Measurements from ENCODE around the gene TNFSF10. TPM values are rescaled to one million over a fixed set of nuclear protein-coding genes. Genes with fewer than 3 reads are reported as not detected.

TNFSF10 gene
- total RNA-seq, 2 donors from 2014 or later, result 57.2 to 118 TPM

DNA sequence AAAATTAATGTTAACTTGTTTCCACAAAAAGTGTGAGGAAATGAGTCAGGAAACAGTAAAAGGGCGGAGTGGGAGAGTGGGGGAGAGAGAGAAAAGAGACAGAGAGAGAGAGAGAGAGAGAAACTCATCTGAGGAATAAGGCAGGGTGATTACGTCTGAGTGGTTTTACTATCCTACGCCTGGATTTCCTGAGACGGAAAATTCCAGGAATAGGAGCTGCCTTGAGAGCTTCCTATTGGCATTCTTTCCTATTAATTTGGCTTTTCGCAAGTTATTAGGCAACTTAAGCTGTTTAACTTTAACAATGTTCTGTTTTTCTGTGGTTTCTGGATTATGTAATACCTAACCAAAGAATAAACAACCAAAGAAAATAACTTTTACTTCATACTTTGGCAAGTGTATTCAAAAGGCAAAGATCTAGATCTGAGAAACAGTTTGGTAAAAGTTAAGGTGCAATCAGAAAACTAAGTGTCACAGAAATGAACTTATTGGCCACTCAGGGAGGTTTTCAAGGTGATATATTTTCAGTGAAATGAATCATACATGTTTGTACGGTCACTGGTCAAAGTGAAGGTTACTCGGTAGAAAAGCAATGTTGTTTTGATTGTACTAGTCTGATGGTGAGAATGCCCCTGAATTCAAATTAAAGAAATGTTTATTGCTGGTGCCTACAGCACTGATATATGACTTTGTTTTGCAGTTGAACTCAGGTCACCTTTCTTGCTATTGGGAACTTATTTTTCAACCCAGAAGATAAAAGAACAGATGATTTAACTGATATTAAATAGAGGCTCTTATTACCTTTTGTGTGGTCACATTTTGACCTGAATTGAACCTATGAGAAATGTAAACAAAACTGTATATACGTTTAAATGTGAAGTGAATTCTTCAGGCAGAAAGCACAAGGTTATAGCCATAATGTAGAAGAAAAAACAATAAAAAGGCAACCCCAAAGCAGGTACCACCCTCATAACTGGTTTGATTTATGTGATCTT lies 39.9 kb upstream of the TNFSF10 start:
- Histone ChIP-seq H3K4me3 (no peak overlapping the region), H3K27ac (peak overlapping the region; percentile 78), H3K9me3 (no peaks in the 10 kb centered on the region), H3K4me1 (peaks cover 3% of the 10 kb centered on the region), H3K9ac (ENCODE audit: low read depth in 2 of 2, low read length in 2 of 2) (peak overlapping the region in 1 of 2 donors; percentile 58), H3K36me3 (no peaks in the 10 kb centered on the region), H3K27me3 (no peaks in the 10 kb centered on the region)
- TF ChIP-seq, protein P1, sequence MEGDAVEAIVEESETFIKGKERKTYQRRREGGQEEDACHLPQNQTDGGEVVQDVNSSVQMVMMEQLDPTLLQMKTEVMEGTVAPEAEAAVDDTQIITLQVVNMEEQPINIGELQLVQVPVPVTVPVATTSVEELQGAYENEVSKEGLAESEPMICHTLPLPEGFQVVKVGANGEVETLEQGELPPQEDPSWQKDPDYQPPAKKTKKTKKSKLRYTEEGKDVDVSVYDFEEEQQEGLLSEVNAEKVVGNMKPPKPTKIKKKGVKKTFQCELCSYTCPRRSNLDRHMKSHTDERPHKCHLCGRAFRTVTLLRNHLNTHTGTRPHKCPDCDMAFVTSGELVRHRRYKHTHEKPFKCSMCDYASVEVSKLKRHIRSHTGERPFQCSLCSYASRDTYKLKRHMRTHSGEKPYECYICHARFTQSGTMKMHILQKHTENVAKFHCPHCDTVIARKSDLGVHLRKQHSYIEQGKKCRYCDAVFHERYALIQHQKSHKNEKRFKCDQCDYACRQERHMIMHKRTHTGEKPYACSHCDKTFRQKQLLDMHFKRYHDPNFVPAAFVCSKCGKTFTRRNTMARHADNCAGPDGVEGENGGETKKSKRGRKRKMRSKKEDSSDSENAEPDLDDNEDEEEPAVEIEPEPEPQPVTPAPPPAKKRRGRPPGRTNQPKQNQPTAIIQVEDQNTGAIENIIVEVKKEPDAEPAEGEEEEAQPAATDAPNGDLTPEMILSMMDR (IDR thresholded peaks at IDR 0.05), result no peak
- peak; percentile 41 for DNase-seq
- intact Hi-C loops (cut with DNase I), result no loop called here

DNA sequence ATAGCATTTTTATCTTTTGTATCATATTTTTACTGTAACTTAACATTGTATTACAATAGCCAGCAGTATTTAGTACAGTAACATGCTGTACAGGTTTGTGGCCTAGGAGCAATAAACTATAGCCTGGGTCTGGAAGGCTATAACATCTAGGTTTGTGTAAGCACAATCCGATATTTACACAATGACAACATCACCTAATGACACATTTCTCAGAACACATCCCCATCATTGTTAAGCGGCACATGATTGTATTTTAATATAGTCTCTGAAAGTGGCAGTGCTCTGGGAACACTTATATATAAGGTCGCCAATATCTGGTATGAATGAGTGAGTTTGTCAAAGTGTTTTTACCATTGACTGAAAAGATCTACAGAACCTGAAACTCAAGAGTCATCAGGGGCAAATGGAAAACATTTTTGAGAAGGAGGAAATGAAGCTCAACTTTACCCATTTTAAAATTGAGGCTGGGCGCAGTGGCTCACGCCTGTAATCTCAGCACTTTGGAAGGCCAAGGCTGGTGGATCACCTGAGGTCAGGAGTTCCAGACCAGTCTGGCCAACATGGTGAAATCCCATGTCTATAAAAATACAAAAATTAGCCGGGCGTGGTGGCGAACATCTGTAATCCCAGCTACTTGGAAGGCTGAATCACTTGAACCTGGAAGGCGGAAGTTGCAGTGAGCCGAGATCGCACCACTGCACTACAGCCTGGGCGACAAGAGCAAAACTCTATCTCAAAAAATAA lies 38.8 kb upstream of the TNFSF10 start:
- Histone ChIP-seq H3K9ac (ENCODE audit: low read depth in 2 of 2, low read length in 2 of 2) (no peak overlapping the region), H3K4me1 (peaks cover 3% of the 10 kb centered on the region), H3K36me3 (no peaks in the 10 kb centered on the region), H3K27me3 (no peaks in the 10 kb centered on the region), H3K4me3 (no peak overlapping the region), H3K9me3 (no peaks in the 10 kb centered on the region), H3K27ac (peak overlapping the region; percentile 78)
- TF ChIP-seq, protein P1 (IDR thresholded peaks at IDR 0.05), result no peak
- intact Hi-C loops (cut with DNase I), result no loop called here
- peak; percentile 58 for DNase-seq

DNA sequence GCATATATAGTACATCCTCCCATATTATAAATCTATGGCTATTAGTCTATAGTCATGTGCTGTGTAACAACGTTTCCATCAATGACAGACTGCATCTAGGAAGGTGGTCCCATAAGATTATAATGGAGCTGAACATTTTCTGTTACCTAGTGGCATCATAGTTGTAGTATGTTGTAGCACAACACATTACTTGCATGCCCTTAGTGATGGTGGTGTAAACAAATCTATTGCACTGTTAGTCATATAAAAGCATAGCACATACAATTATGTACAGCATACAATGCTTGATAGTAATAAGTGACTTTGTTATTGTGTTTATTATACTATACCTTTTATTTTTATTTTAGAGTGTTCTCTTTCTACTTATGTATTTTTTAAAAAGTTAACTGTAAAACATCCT lies 37.4 kb upstream of the TNFSF10 start:
- H3K9me3 ChIP-seq, result no peaks in the 10 kb centered on the region
- no peak overlapping the region for H3K27ac ChIP-seq
- no peak for DNase-seq
- no peaks in the 10 kb centered on the region for H3K27me3 ChIP-seq
- peaks cover 3% of the 10 kb centered on the region for H3K4me1 ChIP-seq
- intact Hi-C loops (cut with DNase I), result no loop called here
- H3K36me3 ChIP-seq, result no peaks in the 10 kb centered on the region
- H3K4me3 ChIP-seq, result no peak overlapping the region
- H3K9ac ChIP-seq (ENCODE audit: low read depth in 2 of 2, low read length in 2 of 2), result no peak overlapping the region
- TF ChIP-seq, protein P1 (IDR thresholded peaks at IDR 0.05), result no peak

- Histone ChIP-seq H3K27ac (no peak overlapping the region), H3K9me3 (no peaks in the 10 kb centered on the region), H3K36me3 (no peaks in the 10 kb centered on the region), H3K27me3 (no peaks in the 10 kb centered on the region), H3K4me1 (peaks cover 3% of the 10 kb centered on the region), H3K9ac (ENCODE audit: low read depth in 2 of 2, low read length in 2 of 2) (no peak overlapping the region), H3K4me3 (no peak overlapping the region)
- DNase-seq, result no peak
- intact Hi-C loops (cut with DNase I), result no loop called here
- TF ChIP-seq, protein P1 (IDR thresholded peaks at IDR 0.05), result no peak
Measured at GRCh38 chr3:172560026-172560425, 36.8 kb upstream of the TNFSF10 start.

GRCh38 chr3:172559020-172559419 lies 35.8 kb upstream of the TNFSF10 start:
- Histone ChIP-seq H3K36me3 (no peaks in the 10 kb centered on the region), H3K9me3 (no peaks in the 10 kb centered on the region), H3K27me3 (no peaks in the 10 kb centered on the region), H3K9ac (ENCODE audit: low read depth in 2 of 2, low read length in 2 of 2) (no peak overlapping the region), H3K4me1 (peaks cover 3% of the 10 kb centered on the region), H3K27ac (no peak overlapping the region), H3K4me3 (no peak overlapping the region)
- no peak for DNase-seq
- TF ChIP-seq, protein P1 (IDR thresholded peaks at IDR 0.05), result no peak
- intact Hi-C loops (cut with DNase I), result no loop called here

All from colonic mucosa (tissue), 4 donors.